Measurements from ENCODE around the gene PPP1R3E. TPM values are rescaled to one million over a fixed set of nuclear protein-coding genes. Genes with fewer than 3 reads are reported as not detected.
"Not testable (repeated sequence)": the region's sequence is repeated elsewhere in the genome, so short reads cannot be mapped to it uniquely, and the experiment has no call there.

Gene PPP1R3E
- total and polyA plus RNA-seq, 9 donors: 6.8 to 26.4 (median 19.2) TPM

DNA sequence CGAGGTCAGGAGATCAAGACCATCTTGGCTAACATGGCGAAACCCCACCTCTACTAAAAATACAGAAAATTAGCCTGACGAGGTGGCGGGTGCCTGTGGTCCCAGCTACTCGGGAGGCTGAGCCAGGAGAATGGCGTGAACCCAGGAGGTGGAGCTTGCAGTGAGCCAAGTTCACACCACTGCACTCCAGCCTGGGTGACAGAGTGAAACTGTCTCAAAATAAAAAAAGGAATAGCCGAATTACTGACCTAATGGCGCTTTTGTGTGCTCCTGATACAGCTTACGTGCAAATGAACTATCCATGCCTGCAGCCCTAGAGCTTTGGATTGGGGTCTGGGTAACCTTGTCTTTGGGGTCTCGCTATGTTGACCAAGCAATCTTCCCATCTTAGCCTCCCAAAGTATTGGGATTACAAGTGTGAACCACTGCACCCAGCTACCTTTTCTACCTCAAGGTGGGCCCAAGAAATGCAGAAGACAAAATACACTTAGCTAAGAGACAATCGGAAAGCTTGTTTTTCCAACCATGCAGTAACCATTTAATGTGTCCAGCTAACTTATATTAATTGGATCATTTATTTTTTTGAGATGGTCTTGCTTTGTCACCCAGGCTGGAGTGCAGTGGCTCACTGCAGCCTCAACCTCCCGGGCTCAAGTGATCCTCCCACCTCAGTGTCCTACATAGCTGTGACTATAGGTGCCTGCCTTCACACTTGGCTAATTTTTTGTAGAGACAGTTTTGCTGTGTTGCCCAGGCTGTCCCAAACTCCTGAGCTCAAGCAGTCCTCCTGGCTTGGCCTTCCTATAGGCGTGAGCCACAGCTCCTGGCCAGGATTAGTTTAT, 24.1 kb upstream of the PPP1R3E start:
- Histone ChIP-seq H3K27ac (no peak overlapping the region), H3K4me1 (ENCODE audit: insufficient read depth) (peaks cover 3% of the 10 kb centered on the region), H3K9me3 (no peaks in the 10 kb centered on the region), H3K36me3 (no peaks in the 10 kb centered on the region), H3K4me3 (no peak overlapping the region), H3K27me3 (no peaks in the 10 kb centered on the region)
- DNase-seq: no peak
- intact Hi-C loops (cut with DNase I): loop anchor here (5.0 to 10.0 kb wide), 6 partner anchors 51 to 238 kb away; partner anchors contain the start of genes NGDN (in 3 of the 4), CMTM5 (in 2 of the 4), AP1G2 (in 1 of the 4) and THTPA (in 1 of the 4)
- TF ChIP-seq, protein P1, sequence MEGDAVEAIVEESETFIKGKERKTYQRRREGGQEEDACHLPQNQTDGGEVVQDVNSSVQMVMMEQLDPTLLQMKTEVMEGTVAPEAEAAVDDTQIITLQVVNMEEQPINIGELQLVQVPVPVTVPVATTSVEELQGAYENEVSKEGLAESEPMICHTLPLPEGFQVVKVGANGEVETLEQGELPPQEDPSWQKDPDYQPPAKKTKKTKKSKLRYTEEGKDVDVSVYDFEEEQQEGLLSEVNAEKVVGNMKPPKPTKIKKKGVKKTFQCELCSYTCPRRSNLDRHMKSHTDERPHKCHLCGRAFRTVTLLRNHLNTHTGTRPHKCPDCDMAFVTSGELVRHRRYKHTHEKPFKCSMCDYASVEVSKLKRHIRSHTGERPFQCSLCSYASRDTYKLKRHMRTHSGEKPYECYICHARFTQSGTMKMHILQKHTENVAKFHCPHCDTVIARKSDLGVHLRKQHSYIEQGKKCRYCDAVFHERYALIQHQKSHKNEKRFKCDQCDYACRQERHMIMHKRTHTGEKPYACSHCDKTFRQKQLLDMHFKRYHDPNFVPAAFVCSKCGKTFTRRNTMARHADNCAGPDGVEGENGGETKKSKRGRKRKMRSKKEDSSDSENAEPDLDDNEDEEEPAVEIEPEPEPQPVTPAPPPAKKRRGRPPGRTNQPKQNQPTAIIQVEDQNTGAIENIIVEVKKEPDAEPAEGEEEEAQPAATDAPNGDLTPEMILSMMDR (IDR thresholded peaks at IDR 0.05): no peak
- TF ChIP-seq EP300 (IDR thresholded peaks at IDR 0.05) (no peak), POLR2A (IDR thresholded peaks at IDR 0.05) (no peak)
- 62 to 66% (median 63%) methylated on average over 13 of the region's 13 CpGs for WGBS, 3 donors

DNA sequence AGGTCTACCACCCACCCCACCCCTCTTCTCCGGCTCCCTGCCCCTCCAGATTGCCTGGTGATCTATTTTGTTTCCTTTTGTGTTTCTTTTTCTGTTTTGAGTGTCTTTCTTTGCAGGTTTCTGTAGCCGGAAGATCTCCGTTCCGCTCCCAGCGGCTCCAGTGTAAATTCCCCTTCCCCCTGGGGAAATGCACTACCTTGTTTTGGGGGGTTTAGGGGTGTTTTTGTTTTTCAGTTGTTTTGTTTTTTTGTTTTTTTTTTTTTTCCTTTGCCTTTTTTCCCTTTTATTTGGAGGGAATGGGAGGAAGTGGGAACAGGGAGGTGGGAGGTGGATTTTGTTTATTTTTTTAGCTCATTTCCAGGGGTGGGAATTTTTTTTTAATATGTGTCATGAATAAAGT, 23.1 kb upstream of the PPP1R3E start:
- DNase-seq; H3K36me3 ChIP-seq; H3K4me1 ChIP-seq (ENCODE audit: insufficient read depth); H3K9me3 ChIP-seq; H3K27ac ChIP-seq; H3K27me3 ChIP-seq; H3K4me3 ChIP-seq: not testable (repeated sequence)
- WGBS, 3 donors: 56 to 83% (median 76%) methylated on average over 5 of the region's 5 CpGs
- intact Hi-C loops (cut with DNase I): loop anchor here (5.0 to 10.0 kb wide), 6 partner anchors 52 to 239 kb away; partner anchors contain the start of genes NGDN (in 3 of the 4), CMTM5 (in 2 of the 4), AP1G2 (in 1 of the 4) and THTPA (in 1 of the 4)

DNA sequence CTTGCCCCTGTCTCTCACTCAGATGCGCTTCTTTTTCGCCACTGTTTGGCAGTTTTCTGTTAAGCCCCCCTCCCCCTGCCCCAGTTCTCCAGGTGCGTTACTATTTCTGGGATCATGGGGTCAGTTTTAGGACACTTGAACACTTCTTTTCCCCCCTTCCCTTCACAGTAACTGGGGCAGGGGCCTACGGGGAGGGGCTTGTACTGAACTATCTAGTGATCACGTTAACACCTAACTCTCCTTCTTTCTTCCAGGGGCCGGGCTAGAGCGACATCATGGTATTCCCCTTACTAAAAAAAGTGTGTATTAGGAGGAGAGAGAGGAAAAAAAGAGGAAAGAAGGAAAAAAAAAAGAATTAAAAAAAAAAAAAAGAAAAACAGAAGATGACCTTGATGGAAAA, 22.3 kb upstream of the PPP1R3E start:
- Histone ChIP-seq H3K4me3 (no peak overlapping the region), H3K27me3 (no peaks in the 10 kb centered on the region), H3K4me1 (ENCODE audit: insufficient read depth) (peaks cover 10% of the 10 kb centered on the region), H3K36me3 (no peaks in the 10 kb centered on the region), H3K9me3 (no peaks in the 10 kb centered on the region), H3K27ac (no peak overlapping the region)
- WGBS, 3 donors: 43 to 63% (median 43%) methylated on average over 7 of the region's 7 CpGs
- intact Hi-C loops (cut with DNase I): loop anchor here (5.0 to 10.0 kb wide), 6 partner anchors 52 to 240 kb away; partner anchors contain the start of genes NGDN (in 3 of the 4), CMTM5 (in 2 of the 4), AP1G2 (in 1 of the 4) and THTPA (in 1 of the 4)
- DNase-seq: no peak
- TF ChIP-seq EP300 (IDR thresholded peaks at IDR 0.05) (no peak), POLR2A (IDR thresholded peaks at IDR 0.05) (no peak)
- TF ChIP-seq, protein P1 (IDR thresholded peaks at IDR 0.05): no peak

DNA sequence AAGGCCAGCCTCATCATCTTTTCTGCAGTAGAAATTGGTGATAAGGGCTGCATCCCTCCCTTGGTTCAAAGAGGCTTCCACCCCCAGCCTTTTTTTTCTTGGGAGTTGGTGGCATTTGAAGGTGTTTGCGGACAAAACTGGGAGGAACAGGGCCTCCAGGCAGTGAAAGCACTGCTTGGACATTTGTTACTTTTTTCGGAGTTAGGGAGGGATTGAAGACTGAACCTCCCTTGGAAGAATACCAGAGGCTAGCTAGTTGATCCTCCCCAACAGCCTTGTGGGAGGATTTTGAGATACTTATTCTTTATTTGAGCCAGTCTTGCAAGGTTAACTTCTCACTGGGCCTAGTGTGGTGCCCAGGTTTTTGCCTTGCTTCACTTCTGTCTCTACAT, 21.8 kb upstream of the PPP1R3E start:
- intact Hi-C loops (cut with DNase I): loop anchor here (10.0 kb wide), 4 partner anchors 140 to 240 kb away; partner anchors contain the start of genes NGDN (in 3 of the 4), AP1G2 (in 1 of the 4), THTPA (in 1 of the 4) and ZFHX2 (in 1 of the 4)
- no peak for DNase-seq
- no peak overlapping the region for H3K27ac ChIP-seq
- no peaks in the 10 kb centered on the region for H3K36me3 ChIP-seq
- no peak overlapping the region for H3K4me3 ChIP-seq
- no peaks in the 10 kb centered on the region for H3K27me3 ChIP-seq
- H3K4me1 ChIP-seq (ENCODE audit: insufficient read depth): peaks cover 10% of the 10 kb centered on the region
- 10 to 25% (median 24%) methylated on average over 2 of the region's 2 CpGs for WGBS, 3 donors
- TF ChIP-seq EP300 (IDR thresholded peaks at IDR 0.05) (no peak), POLR2A (IDR thresholded peaks at IDR 0.05) (no peak)
- TF ChIP-seq, protein P1 (IDR thresholded peaks at IDR 0.05): no peak
- H3K9me3 ChIP-seq: no peaks in the 10 kb centered on the region

Data from ovary (tissue), 9 donors.